SK-N-MC (cell line): ENCODE measurements around the gene SMPD3.

Experiments
- DNase-seq: peaks from one replicate; pipeline ENCODE4 v3.0.0-alpha.2; 2011; ENCODE audit warnings: low read depth, low spot score
- H3K27ac ChIP-seq: fragments of 200-600 bp; sonication (generic); 2 replicates; pipeline ENCODE4 v1.5.1; 2016; ENCODE audit warnings: mixed run types
- H3K36me3 ChIP-seq: fragments of 200-600 bp; sonication (generic); 2 replicates; pipeline ENCODE4 v1.6.1; 2017; ENCODE audit warnings: antibody characterized with exemption, low read length, mixed read lengths; ENCODE audit not compliant: insufficient read depth
- H3K4me3 ChIP-seq: fragments of 200-600 bp; sonication (generic); 2 replicates; pipeline ENCODE4 v1.5.1; 2016
- H3K9ac ChIP-seq: fragments of 200-600 bp; sonication (generic); 2 replicates; pipeline ENCODE4 v1.8.0; 2017; ENCODE audit warnings: mixed run types, mixed read lengths; ENCODE audit not compliant: insufficient read length
- H3K9me3 ChIP-seq: fragments of 200-600 bp; sonication (generic); 2 replicates; pipeline ENCODE4 v1.6.1; 2017; ENCODE audit warnings: low read depth, mild to moderate bottlenecking, antibody characterized with exemption, low read length, moderate library complexity, mixed read lengths
- EZH2 ChIP-seq: fragments of 200-600 bp; sonication (generic); IDR thresholded peaks from one replicate; pipeline ENCODE4 v1.6.1; 2017; ENCODE audit warnings: antibody characterized with exemption
- FOXP2 ChIP-seq: optimal IDR thresholded peaks from 2 replicates; pipeline ENCODE3; 2011; ENCODE audit warnings: mild to moderate bottlenecking, moderate library complexity; ENCODE audit not compliant: insufficient read depth; ENCODE audit errors: extremely low read length, control extremely low read depth
- POLR2AphosphoS5 ChIP-seq: IDR thresholded peaks from 2 replicates; pipeline ENCODE4 v1.6.1; 2012; ENCODE audit warnings: mild to moderate bottlenecking, low read depth, low read length, borderline replicate concordance

The SMPD3 gene

GRCh38 chr16:68351463-68351862 lies 96.8 kb downstream of the SMPD3 start:
- H3K4me3 ChIP-seq: no peak overlapping the region
- DNase-seq: no peak
- no peak overlapping the region for H3K27ac ChIP-seq
- peaks cover 2% of the 10 kb centered on the region; the same call in 1 of the 2 replicates for H3K36me3 ChIP-seq
- H3K9ac ChIP-seq: no peak overlapping the region
- TF ChIP-seq FOXP2 (no peak), EZH2 (no peak)
- H3K9me3 ChIP-seq: no peaks in the 10 kb centered on the region

- peaks cover 2% of the 10 kb centered on the region; the same call in 1 of the 2 replicates for H3K36me3 ChIP-seq
- no peak overlapping the region for H3K27ac ChIP-seq
- no peak overlapping the region for H3K9ac ChIP-seq
- H3K4me3 ChIP-seq: no peak overlapping the region
- DNase-seq: no peak
- no peak for TF ChIP-seq FOXP2
- TF ChIP-seq EZH2: no peak
- TF ChIP-seq POLR2AphosphoS5: no peak
- no peaks in the 10 kb centered on the region for H3K9me3 ChIP-seq
Measured at GRCh38 chr16:68350813-68351350, 97.4 kb downstream of the SMPD3 start.

GRCh38 chr16:68349838-68350410 lies 98.4 kb downstream of the SMPD3 start:
- H3K36me3 ChIP-seq: peaks cover 2% of the 10 kb centered on the region; the same call in 1 of the 2 replicates
- TF ChIP-seq POLR2AphosphoS5 (no peak), FOXP2 (no peak), EZH2 (no peak)

GRCh38 chr16:68348639-68349445 lies 99.5 kb downstream of the SMPD3 start:
- peaks cover 2% of the 10 kb centered on the region; the same call in 1 of the 2 replicates for H3K36me3 ChIP-seq
- no peak overlapping the region for H3K4me3 ChIP-seq
- no peaks in the 10 kb centered on the region for H3K9me3 ChIP-seq
- TF ChIP-seq EZH2: no peak
- no peak for TF ChIP-seq POLR2AphosphoS5
- no peak overlapping the region for H3K27ac ChIP-seq
- H3K9ac ChIP-seq: no peak overlapping the region
- no peak for DNase-seq

More at GRCh38 chr16:68349838-68350410, 98.4 kb downstream of the SMPD3 start:
- H3K9me3 ChIP-seq: no peaks in the 10 kb centered on the region
- H3K4me3 ChIP-seq: no peak overlapping the region
- H3K27ac ChIP-seq: no peak overlapping the region
- no peak for DNase-seq
- H3K9ac ChIP-seq: no peak overlapping the region

GRCh38 chr16:68347605-68348004 lies 100.7 kb downstream of the SMPD3 start:
- no peaks in the 10 kb centered on the region for H3K9me3 ChIP-seq
- no peak for DNase-seq
- TF ChIP-seq FOXP2 (no peak), EZH2 (no peak), POLR2AphosphoS5 (no peak)
- H3K9ac ChIP-seq: no peak overlapping the region
- H3K36me3 ChIP-seq: peaks cover 2% of the 10 kb centered on the region; the same call in 1 of the 2 replicates
- H3K27ac ChIP-seq: no peak overlapping the region
- no peak overlapping the region for H3K4me3 ChIP-seq

- Histone ChIP-seq H3K36me3 (peaks cover 2% of the 10 kb centered on the region; the same call in 1 of the 2 replicates), H3K9ac (no peak overlapping the region), H3K27ac (no peak overlapping the region), H3K4me3 (no peak overlapping the region), H3K9me3 (no peaks in the 10 kb centered on the region)
- no peak for DNase-seq
- TF ChIP-seq POLR2AphosphoS5 (no peak), FOXP2 (no peak), EZH2 (no peak)
Measured at GRCh38 chr16:68346892-68347480, 101.3 kb downstream of the SMPD3 start.

- Histone ChIP-seq H3K36me3 (peaks cover 2% of the 10 kb centered on the region; the same call in 1 of the 2 replicates), H3K27ac (no peak overlapping the region), H3K9ac (no peak overlapping the region), H3K4me3 (no peak overlapping the region), H3K9me3 (no peaks in the 10 kb centered on the region)
- TF ChIP-seq POLR2AphosphoS5: no peak
- no peak for TF ChIP-seq EZH2
- TF ChIP-seq FOXP2: no peak
- DNase-seq: no peak
Measured at GRCh38 chr16:68345958-68346635, 102.2 kb downstream of the SMPD3 start.
